H9 (cell line): ENCODE data around the gene FAM209A. TPM values are rescaled to one million over a fixed set of nuclear protein-coding genes. Genes with fewer than 3 reads are reported as not detected.

ENCODE experiments used
- DNase-seq: peaks from one replicate; pipeline ENCODE4 v3.0.0-alpha.2; 2017
- H2AFZ ChIP-seq: one replicate; pipeline ENCODE4 v1.6.1; 2013; ENCODE audit warnings: mild to moderate bottlenecking, low read length, control low read depth, moderate library complexity
- H2AK5ac ChIP-seq: 2 replicates; pipeline ENCODE4 v1.6.1; 2013; ENCODE audit warnings: low read length, control low read depth, mixed read lengths; ENCODE audit not compliant: insufficient read length
- H2BK120ac ChIP-seq: one replicate; pipeline ENCODE4 v1.6.1; 2013; ENCODE audit warnings: low read depth, mild to moderate bottlenecking, low read length, control low read depth, inconsistent platforms; ENCODE audit not compliant: poor library complexity, severe bottlenecking
- H2BK12ac ChIP-seq: 2 replicates; pipeline ENCODE4 v1.6.1; 2013; ENCODE audit warnings: low read length, control low read depth, mixed read lengths, low read depth; ENCODE audit not compliant: insufficient read length
- H2BK15ac ChIP-seq: 2 replicates; pipeline ENCODE4 v1.6.1; 2013; ENCODE audit warnings: low read depth, low read length, control low read depth
- H2BK20ac ChIP-seq: one replicate; pipeline ENCODE4 v1.6.1; 2013; ENCODE audit warnings: low read depth, mild to moderate bottlenecking, low read length, control low read depth, inconsistent platforms; ENCODE audit not compliant: poor library complexity, severe bottlenecking
- H2BK5ac ChIP-seq: 2 replicates; pipeline ENCODE4 v1.6.1; 2013; ENCODE audit warnings: low read length, control low read depth, mixed read lengths; ENCODE audit not compliant: insufficient read length
- H3K14ac ChIP-seq: 2 replicates; pipeline ENCODE4 v1.6.1; 2013; ENCODE audit warnings: low read length, control low read depth; ENCODE audit not compliant: insufficient read depth
- H3K18ac ChIP-seq: 2 replicates; pipeline ENCODE4 v1.6.1; 2013; ENCODE audit warnings: low read depth, mild to moderate bottlenecking, mixed read lengths, low read length, control low read depth; ENCODE audit not compliant: insufficient read length
- H3K23ac ChIP-seq: 2 replicates; pipeline ENCODE4 v1.6.1; 2013; ENCODE audit warnings: low read length, control low read depth, mixed read lengths, low read depth; ENCODE audit not compliant: insufficient read length
- H3K23me2 ChIP-seq: 2 replicates; pipeline ENCODE4 v1.6.1; 2013; ENCODE audit warnings: low read depth, mild to moderate bottlenecking, mixed read lengths, low read length, control low read depth; ENCODE audit not compliant: insufficient read length, poor library complexity, severe bottlenecking
- H3K27ac ChIP-seq: 2 replicates; pipeline ENCODE4 v1.5.1; 2013; ENCODE audit warnings: low read length, control low read depth, mixed read lengths, low read depth; ENCODE audit not compliant: insufficient read length
- H3K27me3 ChIP-seq: 2 replicates; pipeline ENCODE4 v1.6.1; 2013; ENCODE audit warnings: low read length, control low read depth, inconsistent platforms; ENCODE audit not compliant: insufficient read depth
- H3K4ac ChIP-seq: 2 replicates; pipeline ENCODE4 v1.6.1; 2013; ENCODE audit warnings: low read depth, mild to moderate bottlenecking, control low read depth, inconsistent platforms, low read length, moderate library complexity
- H3K4me1 ChIP-seq: 2 replicates; pipeline ENCODE4 v1.6.1; 2013; ENCODE audit warnings: low read length, control low read depth, inconsistent platforms; ENCODE audit not compliant: insufficient read depth
- H3K4me2 ChIP-seq: 2 replicates; pipeline ENCODE4 v1.6.1; 2013; ENCODE audit warnings: low read length, control low read depth, mixed read lengths; ENCODE audit not compliant: insufficient read length, insufficient read depth
- H3K56ac ChIP-seq: 2 replicates; pipeline ENCODE4 v1.6.1; 2013; ENCODE audit warnings: low read depth, mild to moderate bottlenecking, mixed read lengths, low read length, control low read depth; ENCODE audit not compliant: insufficient read length
- H3K79me1 ChIP-seq: 2 replicates; pipeline ENCODE4 v1.6.1; 2013; ENCODE audit warnings: low read depth, mild to moderate bottlenecking, moderate library complexity, low read length, control low read depth, inconsistent platforms; ENCODE audit not compliant: insufficient read depth, poor library complexity, severe bottlenecking
- H3K79me2 ChIP-seq: 2 replicates; pipeline ENCODE4 v1.6.1; 2013; ENCODE audit warnings: low read length, control low read depth, inconsistent platforms; ENCODE audit not compliant: insufficient read depth
- H3K9ac ChIP-seq: 2 replicates; pipeline ENCODE4 v1.6.1; 2013; ENCODE audit warnings: low read length, control low read depth, mixed read lengths; ENCODE audit not compliant: insufficient read length; ENCODE audit errors: extremely low read depth
- H3K9me3 ChIP-seq: one replicate; pipeline ENCODE4 v1.6.1; 2013; ENCODE audit warnings: low read depth, low read length, inconsistent platforms; ENCODE audit not compliant: control insufficient read depth
- H3T11ph ChIP-seq: one replicate; pipeline ENCODE4 v1.6.1; 2013; ENCODE audit warnings: mild to moderate bottlenecking, low read length, control low read depth, inconsistent platforms
- H4K20me1 ChIP-seq: one replicate; pipeline ENCODE4 v1.6.1; 2013; ENCODE audit not compliant: control insufficient read depth, insufficient read length, insufficient read depth
- H4K5ac ChIP-seq: 2 replicates; pipeline ENCODE4 v1.6.1; 2013; ENCODE audit warnings: low read depth, mild to moderate bottlenecking, mixed read lengths, low read length, control low read depth; ENCODE audit not compliant: insufficient read length
- H4K8ac ChIP-seq: replicated peaks from 2 replicates; pipeline ENCODE4 v1.6.1; 2013; ENCODE audit warnings: low read length, control low read depth, mixed read lengths, low read depth; ENCODE audit not compliant: insufficient read length
- H4K91ac ChIP-seq: 2 replicates; pipeline ENCODE4 v1.6.1; 2013; ENCODE audit warnings: low read depth, mild to moderate bottlenecking, moderate library complexity, mixed read lengths, low read length, control low read depth; ENCODE audit not compliant: insufficient read length
- H3K27ac Mint-ChIP-seq, 3 experiments: 2 replicates in 2 of 3; 3 replicates in 1 of 3; pipeline ENCODE4 v1.8.0; 2020 to 2021; ENCODE audit warnings: mixed read lengths in 3 of 3, mild to moderate bottlenecking in 1 of 3, moderate library complexity in 1 of 3
- H3K27me3 Mint-ChIP-seq: 2 replicates; pipeline ENCODE4 v1.8.0; 2021; ENCODE audit warnings: low read depth, mild to moderate bottlenecking, moderate library complexity, mixed read lengths
- H3K36me3 Mint-ChIP-seq, 3 experiments: 2 replicates in 2 of 3; 3 replicates in 1 of 3; pipeline ENCODE4 v1.8.0; 2020 to 2021; ENCODE audit warnings: low read depth in 3 of 3, mixed read lengths in 3 of 3; ENCODE audit not compliant: insufficient read depth in 1 of 3
- H3K4me1 Mint-ChIP-seq, 2 experiments: 2 replicates each; pipeline ENCODE4 v1.8.0; 2020; ENCODE audit warnings: mixed read lengths in 2 of 2
- H3K4me3 Mint-ChIP-seq, 2 experiments: 2 replicates in 1 of 2; 3 replicates in 1 of 2; pipeline ENCODE4 v1.8.0; 2020 to 2021; ENCODE audit warnings: mild to moderate bottlenecking in 2 of 2, mixed read lengths in 2 of 2, moderate library complexity in 1 of 2
- H3K9me3 Mint-ChIP-seq, 2 experiments: 2 replicates in 1 of 2; 3 replicates in 1 of 2; pipeline ENCODE4 v1.8.0; 2020; ENCODE audit warnings: mild to moderate bottlenecking in 2 of 2, mixed read lengths in 2 of 2, moderate library complexity in 1 of 2
- WGBS: extraction: QIAGEN DNeasy Blood & Tissue Kit; methylation state at CpG from one replicate; pipeline ENCODE4 v1.1.7; 2013; ENCODE audit warnings: missing lambda C conversion rate, low lambda C conversion rate, mixed read lengths; ENCODE audit not compliant: insufficient read length; ENCODE audit errors: extremely low coverage; 5-methylcytosine and 5-hydroxymethylcytosine counted together
- total RNA-seq: library from RNA; stranded (reverse); gene quantifications from 2 replicates; pipeline ENCODE4 v1.2.1, GENCODE V29; 2021
- TF ChIP-seq, protein P1 (sequence below): fragments of 200-600 bp; sonication (generic); conservative IDR thresholded peaks from 3 replicates; pipeline ENCODE4 v1.8.0; 2021; ENCODE audit warnings: antibody characterized with exemption, mild to moderate bottlenecking

FAM209A gene
- total RNA-seq, 1 experiment from 2014 or later, result not detected

DNA sequence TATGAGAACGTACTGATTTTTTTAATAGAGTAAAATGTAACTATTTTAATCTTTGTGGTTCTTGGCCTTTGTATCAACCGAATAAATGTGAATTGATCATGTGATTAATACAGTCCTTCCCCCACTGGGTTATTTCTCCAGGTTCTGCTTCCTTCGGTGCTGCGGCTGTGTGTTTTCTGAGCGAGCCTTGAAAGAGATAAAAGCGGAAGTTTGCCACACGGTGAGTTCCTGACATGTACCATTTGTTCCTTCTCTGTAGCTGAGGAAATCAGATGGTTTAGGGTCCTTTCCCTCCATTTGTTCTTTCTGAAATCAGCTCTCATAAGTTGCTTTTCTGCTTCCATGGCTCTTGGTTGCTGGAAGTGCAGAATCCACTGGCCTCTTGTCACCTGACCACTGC, 40.6 kb upstream of the FAM209A start:
- Histone ChIP-seq H4K5ac (no peak overlapping the region), H2BK15ac (no peak overlapping the region), H3K23me2 (no peaks in the 10 kb centered on the region), H4K20me1 (no peaks in the 10 kb centered on the region), H4K8ac (no peak overlapping the region), H3K27ac (no peak overlapping the region), H3K18ac (no peak overlapping the region), H3K9me3 (no peaks in the 10 kb centered on the region), H2AK5ac (no peak overlapping the region), H3K4ac (no peak overlapping the region), H3K79me2 (no peaks in the 10 kb centered on the region), H3K9ac (no peak overlapping the region), H3K4me1 (no peaks in the 10 kb centered on the region), H2BK12ac (no peak overlapping the region), H3T11ph (no peak overlapping the region), H4K91ac (no peak overlapping the region), H2BK20ac (no peak overlapping the region), H3K4me2 (no peak overlapping the region), H3K56ac (no peak overlapping the region), H2BK120ac (no peak overlapping the region), H2AFZ (no peak overlapping the region), H3K79me1 (no peaks in the 10 kb centered on the region), H3K27me3 (no peaks in the 10 kb centered on the region), H2BK5ac (no peak overlapping the region), H3K23ac (no peak overlapping the region), H3K14ac (no peak overlapping the region)
- Mint-ChIP-seq H3K4me3 (no peak overlapping the region), H3K9me3 (no peaks in the 10 kb centered on the region), H3K4me1 (no peaks in the 10 kb centered on the region), H3K27ac (no peak overlapping the region), H3K36me3 (peaks cover 12 to 48% (median 38%) of the 10 kb centered on the region in 3 experiments; a peak in 6 of 7 replicates), H3K27me3 (no peaks in the 10 kb centered on the region)
- WGBS, result no CpG with 5 or more reads among the region's 7 CpGs
- TF ChIP-seq, protein P1, sequence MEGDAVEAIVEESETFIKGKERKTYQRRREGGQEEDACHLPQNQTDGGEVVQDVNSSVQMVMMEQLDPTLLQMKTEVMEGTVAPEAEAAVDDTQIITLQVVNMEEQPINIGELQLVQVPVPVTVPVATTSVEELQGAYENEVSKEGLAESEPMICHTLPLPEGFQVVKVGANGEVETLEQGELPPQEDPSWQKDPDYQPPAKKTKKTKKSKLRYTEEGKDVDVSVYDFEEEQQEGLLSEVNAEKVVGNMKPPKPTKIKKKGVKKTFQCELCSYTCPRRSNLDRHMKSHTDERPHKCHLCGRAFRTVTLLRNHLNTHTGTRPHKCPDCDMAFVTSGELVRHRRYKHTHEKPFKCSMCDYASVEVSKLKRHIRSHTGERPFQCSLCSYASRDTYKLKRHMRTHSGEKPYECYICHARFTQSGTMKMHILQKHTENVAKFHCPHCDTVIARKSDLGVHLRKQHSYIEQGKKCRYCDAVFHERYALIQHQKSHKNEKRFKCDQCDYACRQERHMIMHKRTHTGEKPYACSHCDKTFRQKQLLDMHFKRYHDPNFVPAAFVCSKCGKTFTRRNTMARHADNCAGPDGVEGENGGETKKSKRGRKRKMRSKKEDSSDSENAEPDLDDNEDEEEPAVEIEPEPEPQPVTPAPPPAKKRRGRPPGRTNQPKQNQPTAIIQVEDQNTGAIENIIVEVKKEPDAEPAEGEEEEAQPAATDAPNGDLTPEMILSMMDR, result no peak
- DNase-seq, result no peak
